ENCODE measurements around the gene ARMCX6.

ARMCX6 gene

DNA sequence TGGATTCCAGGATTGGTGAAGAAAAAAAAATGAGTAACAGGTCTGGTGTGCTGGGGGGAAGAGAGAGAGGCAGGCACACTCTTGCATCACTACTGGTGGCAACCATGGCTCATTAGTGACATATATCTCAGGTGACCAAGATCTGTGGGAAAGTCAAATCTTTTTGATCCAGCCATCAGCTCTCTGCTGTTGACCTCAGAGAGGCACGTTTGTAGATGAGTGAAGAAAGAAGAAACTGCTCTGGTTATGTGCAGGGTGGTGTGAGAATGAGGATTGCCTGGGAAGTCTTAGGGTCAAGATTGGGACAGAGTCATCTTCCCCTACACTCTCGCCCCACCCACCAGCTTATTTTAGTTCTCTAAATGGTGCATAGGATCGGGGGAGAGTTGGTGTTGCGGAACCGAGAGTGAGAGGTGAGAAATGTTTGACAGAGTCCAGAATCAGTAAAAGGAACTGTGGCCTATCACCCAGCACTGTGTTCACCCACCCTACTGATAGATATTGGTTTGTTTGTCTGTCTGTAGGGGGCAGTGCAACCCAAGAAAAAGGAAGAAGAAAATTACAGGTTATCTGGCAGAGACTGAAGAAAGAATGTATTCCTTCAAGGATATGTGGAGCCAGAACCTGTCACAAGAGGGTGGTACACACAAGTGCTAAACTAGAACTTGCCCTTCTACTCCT lies 21.9 kb downstream of the ARMCX6 start:
- Histone ChIP-seq H3K4me3 (no peak overlapping the region), H3K27ac (no peak overlapping the region)
- DNase-seq (ENCODE audit: low spot score), result no peak
- TF ChIP-seq, protein P1, sequence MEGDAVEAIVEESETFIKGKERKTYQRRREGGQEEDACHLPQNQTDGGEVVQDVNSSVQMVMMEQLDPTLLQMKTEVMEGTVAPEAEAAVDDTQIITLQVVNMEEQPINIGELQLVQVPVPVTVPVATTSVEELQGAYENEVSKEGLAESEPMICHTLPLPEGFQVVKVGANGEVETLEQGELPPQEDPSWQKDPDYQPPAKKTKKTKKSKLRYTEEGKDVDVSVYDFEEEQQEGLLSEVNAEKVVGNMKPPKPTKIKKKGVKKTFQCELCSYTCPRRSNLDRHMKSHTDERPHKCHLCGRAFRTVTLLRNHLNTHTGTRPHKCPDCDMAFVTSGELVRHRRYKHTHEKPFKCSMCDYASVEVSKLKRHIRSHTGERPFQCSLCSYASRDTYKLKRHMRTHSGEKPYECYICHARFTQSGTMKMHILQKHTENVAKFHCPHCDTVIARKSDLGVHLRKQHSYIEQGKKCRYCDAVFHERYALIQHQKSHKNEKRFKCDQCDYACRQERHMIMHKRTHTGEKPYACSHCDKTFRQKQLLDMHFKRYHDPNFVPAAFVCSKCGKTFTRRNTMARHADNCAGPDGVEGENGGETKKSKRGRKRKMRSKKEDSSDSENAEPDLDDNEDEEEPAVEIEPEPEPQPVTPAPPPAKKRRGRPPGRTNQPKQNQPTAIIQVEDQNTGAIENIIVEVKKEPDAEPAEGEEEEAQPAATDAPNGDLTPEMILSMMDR (IDR thresholded peaks at IDR 0.05), result peak; percentile 27
